Colonic mucosa (tissue), 4 donors: Measurements from ENCODE around the gene ZAR1. TPM values are rescaled to one million over a fixed set of nuclear protein-coding genes. Genes with fewer than 3 reads are reported as not detected.
"Not testable (repeated sequence)": the region's sequence is repeated elsewhere in the genome, so short reads cannot be mapped to it uniquely, and the experiment has no call there.

Source experiments
- DNase-seq: peaks from one replicate; pipeline ENCODE4 v3.0.0-alpha.2; 2020
- H3K27ac ChIP-seq: fragments of 200-600 bp; one replicate; pipeline ENCODE4 v1.8.0; 2021
- H3K27me3 ChIP-seq: fragments of 200-600 bp; one replicate; pipeline ENCODE4 v1.8.0; 2021
- H3K36me3 ChIP-seq: fragments of 200-600 bp; one replicate; pipeline ENCODE4 v1.8.0; 2021
- H3K4me1 ChIP-seq: fragments of 200-600 bp; one replicate; pipeline ENCODE4 v1.8.0; 2021; ENCODE audit warnings: mild to moderate bottlenecking
- H3K4me3 ChIP-seq: fragments of 200-600 bp; one replicate; pipeline ENCODE4 v1.8.0; 2021
- H3K9ac ChIP-seq, 2 donors: one replicate each; pipeline ENCODE4 v1.7.0; 2013; ENCODE audit warnings: control low read depth in 2 of 2, low read depth in 2 of 2, low read length in 2 of 2
- H3K9me3 ChIP-seq: fragments of 200-600 bp; one replicate; pipeline ENCODE4 v1.8.0; 2021
- CTCF ChIP-seq: fragments of 200-600 bp; IDR thresholded peaks from one replicate; pipeline ENCODE4 v1.8.0; 2022; ENCODE audit warnings: antibody characterized with exemption, mild to moderate bottlenecking
- intact Hi-C: fragments of 100-400 bp; cut with DNase I; formaldehyde crosslinking; loops from one replicate; pipeline ENCODE4 v1.14.1; 2022
- total RNA-seq, 2 donors: library from RNA; stranded (reverse); fragmentation: NEBNext Ultra II Directional in 1 of 2; extraction: Animal tissue kit (Norgen Biotek cat#: 25700) in 1 of 2; gene quantifications; one replicate each; pipeline ENCODE4 v1.2.1, GENCODE V29; 2021
- donor health status: healthy.
- donor health status: DM: no; HTN: no; CAD: no.
- donor health status: DM: no; HTN: no; CAD: no.

The ZAR1 gene
- total RNA-seq: not detected

GRCh38 chr4:48490012-48490679 lies at the start of gene ZAR1:
Gene ZAR1 (plus strand): TSS chr4:48490252. CDS start chr4:48490292, 40 bp downstream.
- Histone ChIP-seq H3K36me3 (no peaks in the 10 kb centered on the region), H3K4me3 (peak within 1 kb of the TSS; percentile 34), H3K9me3 (no peaks in the 10 kb centered on the region), H3K9ac (no peak within 1 kb of the TSS), H3K27me3 (peaks cover 58% of the 10 kb centered on the region), H3K27ac (no peak within 1 kb of the TSS), H3K4me1 (no peaks in the 10 kb centered on the region)
- no peak for DNase-seq
- intact Hi-C loops: no loop called here
- no peak for TF ChIP-seq CTCF

GRCh38 chr4:48440914-48441313 lies 49.1 kb upstream of the ZAR1 start:
- not testable (repeated sequence) for H3K36me3 ChIP-seq, H3K4me3 ChIP-seq, H3K9me3 ChIP-seq, H3K27ac ChIP-seq, H3K4me1 ChIP-seq, DNase-seq, H3K9ac ChIP-seq, H3K27me3 ChIP-seq
- intact Hi-C loops: loop anchor here (10.0 kb wide), 1 partner anchor 524 kb away; no protein-coding TSS in a partner anchor

GRCh38 chr4:48445704-48446103 lies 44.3 kb upstream of the ZAR1 start:
- intact Hi-C loops: loop anchor here (10.0 kb wide), 1 partner anchor 519 kb away; no protein-coding TSS in a partner anchor
- Histone ChIP-seq H3K27ac (no peak overlapping the region), H3K36me3 (no peaks in the 10 kb centered on the region), H3K9ac (no peak overlapping the region), H3K27me3 (no peaks in the 10 kb centered on the region), H3K4me1 (no peaks in the 10 kb centered on the region), H3K9me3 (no peaks in the 10 kb centered on the region), H3K4me3 (no peak overlapping the region)
- no peak for DNase-seq
- peak; percentile 48 for TF ChIP-seq CTCF

GRCh38 chr4:48446642-48447041 lies 43.4 kb upstream of the ZAR1 start:
- Histone ChIP-seq H3K36me3 (no peaks in the 10 kb centered on the region), H3K4me1 (no peaks in the 10 kb centered on the region), H3K27ac (no peak overlapping the region), H3K9me3 (no peaks in the 10 kb centered on the region), H3K27me3 (no peaks in the 10 kb centered on the region), H3K4me3 (no peak overlapping the region), H3K9ac (no peak overlapping the region)
- TF ChIP-seq CTCF: no peak
- intact Hi-C loops: loop anchor here (10.0 kb wide), 1 partner anchor 518 kb away; no protein-coding TSS in a partner anchor
- DNase-seq: no peak

GRCh38 chr4:48449151-48449550 lies 40.9 kb upstream of the ZAR1 start:
- TF ChIP-seq CTCF: no peak
- no peak overlapping the region for H3K9ac ChIP-seq
- intact Hi-C loops: loop anchor here (10.0 kb wide), 1 partner anchor 516 kb away; no protein-coding TSS in a partner anchor
- H3K27ac ChIP-seq: no peak overlapping the region
- DNase-seq: no peak
- H3K9me3 ChIP-seq: no peaks in the 10 kb centered on the region
- no peaks in the 10 kb centered on the region for H3K27me3 ChIP-seq
- no peaks in the 10 kb centered on the region for H3K36me3 ChIP-seq
- H3K4me1 ChIP-seq: no peaks in the 10 kb centered on the region
- H3K4me3 ChIP-seq: no peak overlapping the region

GRCh38 chr4:48450740-48451139 lies 39.3 kb upstream of the ZAR1 start:
- intact Hi-C loops: no loop called here
- no peak for DNase-seq
- H3K4me1 ChIP-seq: no peaks in the 10 kb centered on the region
- no peak overlapping the region for H3K9ac ChIP-seq
- no peak for TF ChIP-seq CTCF
- H3K27me3 ChIP-seq: no peaks in the 10 kb centered on the region
- no peak overlapping the region for H3K27ac ChIP-seq
- no peak overlapping the region for H3K4me3 ChIP-seq
- H3K36me3 ChIP-seq: no peaks in the 10 kb centered on the region
- no peaks in the 10 kb centered on the region for H3K9me3 ChIP-seq

- H3K27ac ChIP-seq, H3K27me3 ChIP-seq, DNase-seq, H3K4me1 ChIP-seq, H3K36me3 ChIP-seq, H3K9ac ChIP-seq, intact Hi-C loops, H3K9me3 ChIP-seq, H3K4me3 ChIP-seq: not testable (repeated sequence)
These were observed 38.4 kb upstream of the ZAR1 start for GRCh38 chr4:48451656-48452055.
